ENCODE data around the gene MAPT.

The MAPT gene

GRCh38 chr17:46008591-46008990 is 114.2 kb downstream of the MAPT start:
- ATAC-seq = no peak
- no peak for TF ChIP-seq POU6F1 (CRISPR knock-in tag; IDR thresholded peaks at IDR 0.05; ENCODE audit: borderline replicate concordance, low read depth)
- no peak for TF ChIP-seq CREB5 (CRISPR knock-in tag; IDR thresholded peaks at IDR 0.05; ENCODE audit: low read depth)
- no peak for TF ChIP-seq ZFP3 (CRISPR knock-in tag; IDR thresholded peaks at IDR 0.05)
- TF ChIP-seq SNAI2 (CRISPR knock-in tag; IDR thresholded peaks at IDR 0.05) = no peak
- TF ChIP-seq ZNF565 (CRISPR knock-in tag; conservative IDR thresholded peaks at IDR 0.05; ENCODE audit: low read depth) = no peak
- no peak for TF ChIP-seq RARB (CRISPR knock-in tag; IDR thresholded peaks at IDR 0.05)
- TF ChIP-seq ZNF8 (CRISPR knock-in tag; IDR thresholded peaks at IDR 0.05) = no peak
- no peak for TF ChIP-seq TSHZ2 (CRISPR knock-in tag; IDR thresholded peaks at IDR 0.05)
- no peak for TF ChIP-seq TCF4 (CRISPR knock-in tag; IDR thresholded peaks at IDR 0.05; ENCODE audit: borderline replicate concordance)
- no peak for TF ChIP-seq PATZ1 (CRISPR knock-in tag; IDR thresholded peaks at IDR 0.05; ENCODE audit: borderline replicate concordance)
- no peak for TF ChIP-seq ZNF70 (CRISPR knock-in tag; IDR thresholded peaks at IDR 0.05)
- no peak for TF ChIP-seq ZFP30 (CRISPR knock-in tag; IDR thresholded peaks at IDR 0.05)

GRCh38 chr17:46009681-46010596 is 115.6 kb downstream of the MAPT start:
- no peak for TF ChIP-seq TSHZ2 (CRISPR knock-in tag; IDR thresholded peaks at IDR 0.05)
- TF ChIP-seq OSR1 (CRISPR knock-in tag; IDR thresholded peaks at IDR 0.05) = no peak
- TF ChIP-seq RARB (CRISPR knock-in tag; IDR thresholded peaks at IDR 0.05) = no peak
- TF ChIP-seq PPARA (CRISPR knock-in tag; IDR thresholded peaks at IDR 0.05; ENCODE audit: borderline replicate concordance) = no peak
- no peak for TF ChIP-seq ESRRG (CRISPR knock-in tag; IDR thresholded peaks at IDR 0.05)
- peak; percentile 20; the same call in 2 of the 3 replicates for ATAC-seq

GRCh38 chr17:46010597-46011186 is 116.3 kb downstream of the MAPT start:
- ATAC-seq = peak; percentile 21; the same call in 1 of the 3 replicates
- TF ChIP-seq PPARA (CRISPR knock-in tag; IDR thresholded peaks at IDR 0.05; ENCODE audit: borderline replicate concordance) (no peak), CSDC2 (CRISPR knock-in tag; IDR thresholded peaks at IDR 0.05) (no peak), CSRNP3 (CRISPR knock-in tag; IDR thresholded peaks at IDR 0.05) (no peak), ESRRG (CRISPR knock-in tag; IDR thresholded peaks at IDR 0.05) (no peak), TOX (CRISPR knock-in tag; IDR thresholded peaks at IDR 0.05; ENCODE audit: borderline replicate concordance) (no peak), TSHZ2 (CRISPR knock-in tag; IDR thresholded peaks at IDR 0.05) (no peak), TCF4 (CRISPR knock-in tag; IDR thresholded peaks at IDR 0.05; ENCODE audit: borderline replicate concordance) (no peak), BACH2 (CRISPR knock-in tag; IDR thresholded peaks at IDR 0.05; ENCODE audit: borderline replicate concordance) (no peak)

All from SK-N-SH treated with all-trans-retinoic acid at 6 μM for 48 hours (cell line).